MM.1S (cell line): Measurements from ENCODE around the gene SMC4.

Experiments used
- CTCF ChIP-seq: fragments of 300-600 bp; sonication (generic); IDR thresholded peaks from 2 replicates; pipeline ENCODE4 v1.5.1; 2016; ENCODE audit warnings: antibody characterized with exemption, low read length, mixed read lengths
- EZH2phosphoT487 ChIP-seq: fragments of 300-600 bp; sonication (generic); IDR thresholded peaks from 2 replicates; pipeline ENCODE4 v1.6.1; 2018; ENCODE audit warnings: antibody characterized with exemption, low read length

- TF ChIP-seq CTCF (no peak), EZH2phosphoT487 (no peak)
Measured at GRCh38 chr3:160482796-160483195, 83.3 kb downstream of the SMC4 start.
